HUDEP-2 (cell line): Measurements from ENCODE around the gene WDR27.
A peak's percentile ranks its signal among the peaks of the same experiment; 100 is the strongest.

ENCODE experiments used
- DNase-seq, 76 experiments: peaks; one replicate each; lab custom pipeline; 2025; ENCODE audit not compliant: unreplicated experiment in 76 of 76; lab: John Stamatoyannopoulos, UW

Gene WDR27

DNA sequence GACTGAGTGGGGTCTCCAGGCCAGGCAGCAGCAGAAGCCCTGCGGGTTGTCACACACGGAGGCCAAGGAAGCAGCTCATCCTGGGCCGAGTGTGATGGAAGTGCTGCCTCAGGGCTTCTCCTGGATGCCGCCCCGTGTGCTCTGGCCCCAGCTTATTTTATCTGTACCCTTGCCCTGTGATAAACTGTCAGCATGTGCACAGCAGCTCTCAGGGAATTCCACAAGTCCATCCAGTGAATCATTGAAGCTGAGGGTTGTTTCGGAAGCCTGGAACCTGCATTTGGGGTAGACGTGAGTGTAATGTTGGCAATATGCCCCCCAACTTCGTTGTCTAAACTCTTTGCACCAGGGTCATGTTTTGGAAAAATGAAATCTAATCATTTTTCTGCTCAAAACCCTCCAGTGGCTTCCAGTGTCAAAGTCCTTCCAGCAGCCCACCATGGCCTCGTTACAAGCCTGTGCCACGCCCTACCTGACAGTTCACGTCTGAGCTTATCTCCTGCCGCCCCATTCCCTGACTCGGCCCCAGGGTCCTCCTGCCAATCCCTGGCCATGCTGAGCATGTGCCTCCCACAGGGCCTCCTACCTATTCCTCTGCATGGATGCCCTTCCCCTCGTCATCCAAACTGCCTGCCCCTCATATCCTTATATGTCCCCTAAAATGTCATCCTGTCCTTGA is 280.1 kb downstream of the WDR27 start:
- DNase-seq: no peak

DNA sequence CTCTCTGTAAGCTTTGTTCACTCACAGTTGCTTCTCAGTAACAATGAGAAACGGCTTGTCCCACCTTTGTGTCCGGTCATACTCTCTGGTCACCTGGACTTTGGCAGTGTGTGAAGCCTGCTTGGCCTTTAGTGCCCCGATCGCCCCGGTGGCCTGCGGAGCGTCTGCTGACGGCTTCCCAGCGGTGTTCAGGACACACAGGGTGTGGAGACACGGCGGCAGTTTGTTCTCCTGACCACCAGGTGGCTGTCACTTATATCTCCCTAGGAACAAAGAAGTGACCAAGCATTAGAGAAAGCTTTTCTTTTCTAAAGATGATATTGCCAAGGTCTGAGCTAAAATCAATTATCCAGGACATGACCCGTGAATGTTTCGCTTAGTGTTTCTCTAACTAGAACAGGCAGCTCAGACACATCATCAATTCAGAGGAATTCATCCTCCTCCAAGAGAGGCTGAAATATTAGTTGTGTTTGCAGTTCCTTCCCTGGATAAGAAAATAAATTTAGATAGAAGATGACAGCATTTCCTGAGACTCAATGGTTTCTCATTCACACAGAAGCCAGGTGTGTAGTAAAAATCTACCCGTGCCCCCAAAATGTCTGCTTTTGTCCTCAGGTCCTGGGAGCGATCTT is 280.8 kb downstream of the WDR27 start:
- DNase-seq: peak in 26 of 76 experiments; percentile 3 to 41 (median 18)

- DNase-seq: no peak
Observed at GRCh38 chr6:169417101-169417500, 284.7 kb downstream of the WDR27 start.

GRCh38 chr6:169416249-169416648 is 285.6 kb downstream of the WDR27 start:
- no peak for DNase-seq

- no peak for DNase-seq
Observed at GRCh38 chr6:169415179-169415578, 286.6 kb downstream of the WDR27 start.

GRCh38 chr6:169411722-169412121 is 290.1 kb downstream of the WDR27 start:
- no peak for DNase-seq

GRCh38 chr6:169411296-169411695 is 290.5 kb downstream of the WDR27 start:
- DNase-seq: no peak

DNA sequence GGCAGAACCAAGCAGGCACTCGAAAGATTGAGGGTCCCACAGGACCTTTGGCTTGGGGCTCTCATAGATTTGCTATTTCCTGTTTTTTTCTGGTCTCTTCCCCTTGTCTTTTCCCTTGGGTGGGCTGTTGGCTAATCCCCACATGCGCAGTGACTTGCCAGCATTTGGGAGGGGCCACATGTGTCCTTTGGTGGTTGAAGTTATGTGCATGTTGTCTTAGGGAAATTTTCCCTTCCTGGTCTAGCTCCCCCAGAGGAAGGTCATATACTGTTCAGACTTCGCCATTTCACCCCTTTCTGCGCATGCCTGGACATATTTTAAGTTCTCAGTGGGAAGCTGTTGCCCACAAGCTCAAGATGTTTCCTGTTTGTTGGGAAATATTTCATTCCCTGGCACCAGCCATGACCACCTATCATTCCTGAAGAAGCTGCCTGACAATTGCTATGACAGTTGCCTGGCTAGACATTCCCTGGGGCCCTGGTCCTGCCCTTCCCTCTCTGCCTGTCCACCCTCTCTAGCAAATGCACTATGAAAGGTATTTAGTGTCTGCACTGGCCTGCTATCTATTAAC is 292.0 kb downstream of the WDR27 start:
- DNase-seq: peak in 3 of 76 experiments; percentile 14 to 21 (median 15)

DNA sequence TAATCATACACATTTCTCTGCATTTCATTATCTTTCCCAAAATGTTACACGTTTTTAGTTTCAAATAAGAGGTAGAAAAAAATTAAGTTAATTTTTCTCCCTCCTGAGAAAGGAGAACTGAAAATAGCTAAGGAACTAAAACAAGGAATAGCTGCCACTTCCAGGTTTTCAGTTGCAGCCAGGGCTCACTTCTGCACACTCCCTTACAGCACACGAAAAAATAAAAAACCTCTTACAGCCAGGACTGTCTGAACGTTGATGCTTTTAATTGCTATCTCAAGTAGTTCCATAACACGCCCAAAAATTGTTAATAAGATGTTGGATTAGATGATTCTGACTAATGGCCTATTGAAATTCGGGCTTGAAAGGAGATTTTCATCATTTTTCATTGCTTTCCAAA is 294.5 kb downstream of the WDR27 start:
- no peak for DNase-seq
